ENCODE data around the gene ADAM33. TPM values are rescaled to one million over a fixed set of nuclear protein-coding genes. Genes with fewer than 3 reads are reported as not detected.

Gene ADAM33
- polyA plus RNA-seq, 1 donor from 2014 or later, result not detected

DNA sequence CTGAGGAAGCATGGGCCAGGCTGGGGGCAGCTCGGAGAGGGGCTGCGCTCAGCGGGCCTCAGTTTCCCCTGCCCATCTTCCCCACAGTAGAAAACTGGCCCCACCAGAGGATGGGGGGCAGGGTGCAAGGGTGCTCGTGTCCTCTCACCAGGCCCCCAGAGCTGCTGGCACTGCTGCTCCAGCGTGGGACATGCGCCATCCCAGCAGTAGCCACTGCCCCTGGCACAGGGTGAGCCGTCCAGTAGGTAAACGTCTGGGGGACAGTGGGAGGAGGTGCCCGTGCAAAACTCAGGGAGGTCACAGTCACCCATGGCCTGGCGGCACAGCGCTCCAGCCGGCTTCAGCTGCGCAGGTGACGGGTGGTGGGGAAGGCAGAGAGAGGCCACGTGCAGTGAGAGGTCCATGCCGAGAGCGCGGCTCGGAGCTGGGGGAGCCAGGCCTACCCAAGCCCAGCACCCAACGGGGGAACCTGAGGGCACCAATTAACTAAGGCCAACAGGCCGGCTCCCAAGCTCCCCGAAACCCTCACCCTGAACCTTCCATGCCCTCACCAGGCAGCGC lies 9.7 kb downstream of the ADAM33 start:
- Histone ChIP-seq H4K20me1 (ENCODE audit: insufficient read depth) (no peaks in the 10 kb centered on the region), H3K4me2 (ENCODE audit: low read length) (no peak overlapping the region), H3K27ac (ENCODE audit: low read length) (no peak overlapping the region), H3K36me3 (ENCODE audit: insufficient read depth, low read length) (no peaks in the 10 kb centered on the region), H3K4me3 (ENCODE audit: low read length) (peak overlapping the region; percentile 51), H2AFZ (ENCODE audit: low read depth, low read length) (no peak overlapping the region), H3K9me3 (ENCODE audit: low read length) (no peaks in the 10 kb centered on the region), H3K9ac (ENCODE audit: low read length) (no peak overlapping the region), H3K27me3 (ENCODE audit: insufficient read depth, low read depth, low read length) (peaks cover 36% of the 10 kb centered on the region), H3K9me2 (ENCODE audit: insufficient read depth, low read length) (no peaks in the 10 kb centered on the region), H3F3A (ENCODE audit: insufficient read depth, low read length, poor library complexity, severe bottlenecking) (no peaks in the 10 kb centered on the region), H3K79me2 (replicated peaks; ENCODE audit: insufficient read depth, low read length) (no peaks in the 10 kb centered on the region)
- no peak for TF ChIP-seq TAF1 (IDR thresholded peaks at IDR 0.05; ENCODE audit: low read depth)
- TF ChIP-seq SMC3 (conservative IDR thresholded peaks at IDR 0.05; ENCODE audit: poor library complexity), result no peak
- TF ChIP-seq EZH2 (IDR thresholded peaks at IDR 0.05; ENCODE audit: borderline replicate concordance, insufficient read depth, low read length, poor library complexity, severe bottlenecking), result no peak
- TF ChIP-seq, protein P1, sequence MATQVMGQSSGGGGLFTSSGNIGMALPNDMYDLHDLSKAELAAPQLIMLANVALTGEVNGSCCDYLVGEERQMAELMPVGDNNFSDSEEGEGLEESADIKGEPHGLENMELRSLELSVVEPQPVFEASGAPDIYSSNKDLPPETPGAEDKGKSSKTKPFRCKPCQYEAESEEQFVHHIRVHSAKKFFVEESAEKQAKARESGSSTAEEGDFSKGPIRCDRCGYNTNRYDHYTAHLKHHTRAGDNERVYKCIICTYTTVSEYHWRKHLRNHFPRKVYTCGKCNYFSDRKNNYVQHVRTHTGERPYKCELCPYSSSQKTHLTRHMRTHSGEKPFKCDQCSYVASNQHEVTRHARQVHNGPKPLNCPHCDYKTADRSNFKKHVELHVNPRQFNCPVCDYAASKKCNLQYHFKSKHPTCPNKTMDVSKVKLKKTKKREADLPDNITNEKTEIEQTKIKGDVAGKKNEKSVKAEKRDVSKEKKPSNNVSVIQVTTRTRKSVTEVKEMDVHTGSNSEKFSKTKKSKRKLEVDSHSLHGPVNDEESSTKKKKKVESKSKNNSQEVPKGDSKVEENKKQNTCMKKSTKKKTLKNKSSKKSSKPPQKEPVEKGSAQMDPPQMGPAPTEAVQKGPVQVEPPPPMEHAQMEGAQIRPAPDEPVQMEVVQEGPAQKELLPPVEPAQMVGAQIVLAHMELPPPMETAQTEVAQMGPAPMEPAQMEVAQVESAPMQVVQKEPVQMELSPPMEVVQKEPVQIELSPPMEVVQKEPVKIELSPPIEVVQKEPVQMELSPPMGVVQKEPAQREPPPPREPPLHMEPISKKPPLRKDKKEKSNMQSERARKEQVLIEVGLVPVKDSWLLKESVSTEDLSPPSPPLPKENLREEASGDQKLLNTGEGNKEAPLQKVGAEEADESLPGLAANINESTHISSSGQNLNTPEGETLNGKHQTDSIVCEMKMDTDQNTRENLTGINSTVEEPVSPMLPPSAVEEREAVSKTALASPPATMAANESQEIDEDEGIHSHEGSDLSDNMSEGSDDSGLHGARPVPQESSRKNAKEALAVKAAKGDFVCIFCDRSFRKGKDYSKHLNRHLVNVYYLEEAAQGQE (IDR thresholded peaks at IDR 0.05; ENCODE audit: borderline replicate concordance), result no peak
- no peak for TF ChIP-seq RAD21 (conservative IDR thresholded peaks at IDR 0.05)
- no peak for TF ChIP-seq EP300 (conservative IDR thresholded peaks at IDR 0.05; ENCODE audit: poor library complexity, severe bottlenecking)
- no peak for TF ChIP-seq MXI1 (conservative IDR thresholded peaks at IDR 0.05; ENCODE audit: poor library complexity, severe bottlenecking)
- TF ChIP-seq POLR2AphosphoS5 (IDR thresholded peaks at IDR 0.05), result no peak
- TF ChIP-seq, protein P2, sequence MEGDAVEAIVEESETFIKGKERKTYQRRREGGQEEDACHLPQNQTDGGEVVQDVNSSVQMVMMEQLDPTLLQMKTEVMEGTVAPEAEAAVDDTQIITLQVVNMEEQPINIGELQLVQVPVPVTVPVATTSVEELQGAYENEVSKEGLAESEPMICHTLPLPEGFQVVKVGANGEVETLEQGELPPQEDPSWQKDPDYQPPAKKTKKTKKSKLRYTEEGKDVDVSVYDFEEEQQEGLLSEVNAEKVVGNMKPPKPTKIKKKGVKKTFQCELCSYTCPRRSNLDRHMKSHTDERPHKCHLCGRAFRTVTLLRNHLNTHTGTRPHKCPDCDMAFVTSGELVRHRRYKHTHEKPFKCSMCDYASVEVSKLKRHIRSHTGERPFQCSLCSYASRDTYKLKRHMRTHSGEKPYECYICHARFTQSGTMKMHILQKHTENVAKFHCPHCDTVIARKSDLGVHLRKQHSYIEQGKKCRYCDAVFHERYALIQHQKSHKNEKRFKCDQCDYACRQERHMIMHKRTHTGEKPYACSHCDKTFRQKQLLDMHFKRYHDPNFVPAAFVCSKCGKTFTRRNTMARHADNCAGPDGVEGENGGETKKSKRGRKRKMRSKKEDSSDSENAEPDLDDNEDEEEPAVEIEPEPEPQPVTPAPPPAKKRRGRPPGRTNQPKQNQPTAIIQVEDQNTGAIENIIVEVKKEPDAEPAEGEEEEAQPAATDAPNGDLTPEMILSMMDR (IDR thresholded peaks at IDR 0.05; ENCODE audit: poor library complexity, severe bottlenecking), result no peak

DNA sequence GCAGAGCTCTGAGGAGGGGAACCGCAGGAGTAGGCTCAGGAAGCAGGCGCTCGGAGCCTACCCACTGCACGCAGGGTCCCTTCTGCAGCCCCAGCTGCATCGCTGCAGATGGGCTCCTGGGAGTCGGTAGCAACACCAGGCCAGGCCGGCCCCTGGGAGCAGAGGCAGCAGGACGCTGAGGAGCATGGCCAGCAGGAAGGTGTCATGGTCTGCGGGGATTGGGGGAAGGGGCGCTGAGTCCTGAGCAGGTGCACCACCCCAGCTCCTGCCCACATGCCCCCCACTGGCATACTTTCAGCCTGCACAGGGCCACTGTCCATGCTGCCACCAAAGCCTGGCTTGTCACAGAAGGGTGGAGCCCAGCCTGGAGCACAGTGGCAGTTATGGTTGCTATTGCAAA lies 10.9 kb downstream of the ADAM33 start:
- TF ChIP-seq, protein P2 (IDR thresholded peaks at IDR 0.05; ENCODE audit: poor library complexity, severe bottlenecking), result no peak
- TF ChIP-seq EZH2 (IDR thresholded peaks at IDR 0.05; ENCODE audit: borderline replicate concordance, insufficient read depth, low read length, poor library complexity, severe bottlenecking) (no peak), MXI1 (conservative IDR thresholded peaks at IDR 0.05; ENCODE audit: poor library complexity, severe bottlenecking) (no peak), SMC3 (conservative IDR thresholded peaks at IDR 0.05; ENCODE audit: poor library complexity) (no peak), EP300 (conservative IDR thresholded peaks at IDR 0.05; ENCODE audit: poor library complexity, severe bottlenecking) (no peak)
- Histone ChIP-seq H3K36me3 (ENCODE audit: insufficient read depth, low read length) (no peaks in the 10 kb centered on the region), H3K4me3 (ENCODE audit: low read length) (no peak overlapping the region), H3K4me2 (ENCODE audit: low read length) (no peak overlapping the region), H3K9me3 (ENCODE audit: low read length) (no peaks in the 10 kb centered on the region), H3F3A (ENCODE audit: insufficient read depth, low read length, poor library complexity, severe bottlenecking) (no peaks in the 10 kb centered on the region), H3K27me3 (ENCODE audit: insufficient read depth, low read depth, low read length) (peaks cover 36% of the 10 kb centered on the region), H3K27ac (ENCODE audit: low read length) (no peak overlapping the region), H2AFZ (ENCODE audit: low read depth, low read length) (no peak overlapping the region), H3K9ac (ENCODE audit: low read length) (no peak overlapping the region), H4K20me1 (ENCODE audit: insufficient read depth) (no peaks in the 10 kb centered on the region), H3K79me2 (replicated peaks; ENCODE audit: insufficient read depth, low read length) (no peaks in the 10 kb centered on the region), H3K9me2 (ENCODE audit: insufficient read depth, low read length) (no peaks in the 10 kb centered on the region)
